HG03095 (cell line): Measurements from ENCODE around the gene CD7.

Experiments
- ATAC-seq: cut with Tn5 transposase; IDR thresholded peaks from one replicate; pipeline ENCODE4 v1.9.1; 2021; ENCODE audit warnings: moderate library complexity; ENCODE audit not compliant: unreplicated experiment

Gene CD7

GRCh38 chr17:82300228-82300627 is 17.2 kb downstream of the CD7 start:
- ATAC-seq: no peak

- ATAC-seq: no peak
Measured at GRCh38 chr17:82299452-82299851, 18.0 kb downstream of the CD7 start.

- no peak for ATAC-seq
Measured at GRCh38 chr17:82298538-82299421, 18.6 kb downstream of the CD7 start.

GRCh38 chr17:82297714-82298537 is 19.5 kb downstream of the CD7 start:
- peak; percentile 44 for ATAC-seq

GRCh38 chr17:82297280-82297713 is 20.1 kb downstream of the CD7 start:
- ATAC-seq: no peak

- ATAC-seq: no peak
Measured at GRCh38 chr17:82296511-82297279, 20.7 kb downstream of the CD7 start.

- ATAC-seq: no peak
Measured at GRCh38 chr17:82295472-82295814, 22.0 kb downstream of the CD7 start.

- ATAC-seq: no peak
Measured at GRCh38 chr17:82294064-82294773, 23.2 kb downstream of the CD7 start.

- peak; percentile 88 for ATAC-seq
Measured at GRCh38 chr17:82292251-82293154, 24.9 kb downstream of the CD7 start.

- ATAC-seq: no peak
Measured at GRCh38 chr17:82291582-82292250, 25.7 kb downstream of the CD7 start.

GRCh38 chr17:82287868-82288801 is 29.3 kb downstream of the CD7 start:
- ATAC-seq: no peak

- no peak for ATAC-seq
Measured at GRCh38 chr17:82287013-82287867, 30.2 kb downstream of the CD7 start.

GRCh38 chr17:82285141-82285540 is 32.3 kb downstream of the CD7 start:
- ATAC-seq: no peak

- no peak for ATAC-seq
Measured at GRCh38 chr17:82283208-82283749, 34.1 kb downstream of the CD7 start.

- no peak for ATAC-seq
Measured at GRCh38 chr17:82282239-82283207, 34.9 kb downstream of the CD7 start.
